Germinal center (tissue), 1 donor: Measurements from ENCODE around the gene MAPK11.

Experiments
- DNase-seq: peaks from one replicate; pipeline ENCODE4 v3.0.0; 2012; ENCODE audit warnings: mixed read lengths, low spot score

The MAPK11 gene

DNA sequence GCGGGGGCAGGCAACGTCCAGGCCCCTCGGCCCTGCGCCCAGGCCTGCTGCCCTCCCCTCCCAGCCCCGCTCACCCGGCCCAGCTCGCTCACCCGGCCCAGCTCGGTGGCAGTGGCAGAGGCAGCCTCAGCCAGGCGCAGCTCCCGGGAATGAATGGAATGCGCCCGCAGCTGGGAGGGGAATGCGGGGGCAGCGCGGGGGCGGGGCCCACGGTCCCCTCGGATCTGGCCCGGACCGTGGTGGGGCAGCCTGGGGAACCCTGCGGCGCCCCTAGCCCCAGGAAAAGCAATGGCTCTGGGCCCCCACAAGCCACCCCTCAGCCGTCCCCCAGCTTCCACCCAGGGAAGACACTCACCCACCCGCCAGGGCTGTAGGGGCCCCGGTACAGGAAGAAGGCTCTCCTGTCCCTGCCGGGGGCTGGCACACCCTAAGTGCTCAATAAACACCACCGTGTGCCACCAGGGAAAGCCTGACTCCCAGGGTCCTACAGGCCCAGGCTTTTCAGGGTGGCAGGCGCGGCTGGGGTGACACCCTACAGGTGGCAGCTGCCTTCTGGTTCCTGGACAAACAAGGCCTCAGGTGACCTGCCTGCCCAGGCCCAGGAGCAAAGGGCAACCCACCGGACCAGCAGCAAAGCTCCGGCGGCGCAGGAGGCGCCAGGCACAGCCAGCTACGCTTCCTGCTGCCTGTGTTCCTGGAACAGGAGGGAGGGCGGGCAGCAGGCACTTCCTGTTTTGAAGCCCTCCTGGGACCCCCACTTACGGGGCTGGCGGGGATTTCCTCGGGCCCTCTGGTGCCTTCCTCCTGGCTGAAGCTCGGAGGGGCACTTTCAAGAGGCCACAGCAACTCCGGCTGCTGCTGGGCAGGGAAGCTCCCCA, 23.5 kb upstream of the MAPK11 start:
- DNase-seq: peak; percentile 66

DNA sequence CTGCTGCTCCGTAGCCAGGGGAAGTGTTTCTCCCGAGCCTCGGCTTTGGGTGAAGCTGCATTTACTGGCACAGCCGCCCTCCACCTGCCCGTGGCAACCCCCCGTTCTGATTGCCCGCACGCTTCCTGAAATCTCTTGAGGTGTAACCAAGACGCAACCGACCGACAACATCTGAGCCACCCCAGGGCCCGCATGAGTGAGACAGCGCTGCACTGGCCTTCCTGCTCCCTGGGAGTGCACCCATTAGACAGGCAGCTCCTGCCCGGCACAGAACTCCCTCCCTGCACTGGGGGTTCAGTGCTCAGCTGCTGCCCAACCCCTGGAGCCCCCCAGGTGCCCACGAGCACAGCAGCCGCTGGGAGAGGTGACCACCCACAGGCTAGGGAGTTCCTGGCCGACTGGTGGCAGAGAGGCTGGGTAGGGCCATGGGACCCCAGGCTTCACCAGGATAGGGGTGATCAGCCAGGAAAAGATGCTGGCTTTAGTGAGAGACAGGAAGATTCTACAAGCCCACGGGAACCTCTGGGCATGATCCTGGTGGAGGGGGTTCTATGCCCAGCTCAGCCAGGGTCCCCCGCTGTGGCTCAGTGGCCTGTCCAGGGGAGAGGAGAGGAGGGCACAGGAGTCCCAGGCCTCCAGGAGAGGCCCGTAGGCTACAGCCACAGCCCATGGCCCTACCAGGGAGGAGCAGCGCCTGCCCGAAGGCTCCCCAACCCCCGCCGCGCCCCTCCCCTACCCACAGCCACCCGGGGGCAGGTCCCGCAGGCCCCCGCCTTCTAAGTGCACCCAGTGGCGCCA, 22.7 kb upstream of the MAPK11 start:
- peak; percentile 76 for DNase-seq

DNA sequence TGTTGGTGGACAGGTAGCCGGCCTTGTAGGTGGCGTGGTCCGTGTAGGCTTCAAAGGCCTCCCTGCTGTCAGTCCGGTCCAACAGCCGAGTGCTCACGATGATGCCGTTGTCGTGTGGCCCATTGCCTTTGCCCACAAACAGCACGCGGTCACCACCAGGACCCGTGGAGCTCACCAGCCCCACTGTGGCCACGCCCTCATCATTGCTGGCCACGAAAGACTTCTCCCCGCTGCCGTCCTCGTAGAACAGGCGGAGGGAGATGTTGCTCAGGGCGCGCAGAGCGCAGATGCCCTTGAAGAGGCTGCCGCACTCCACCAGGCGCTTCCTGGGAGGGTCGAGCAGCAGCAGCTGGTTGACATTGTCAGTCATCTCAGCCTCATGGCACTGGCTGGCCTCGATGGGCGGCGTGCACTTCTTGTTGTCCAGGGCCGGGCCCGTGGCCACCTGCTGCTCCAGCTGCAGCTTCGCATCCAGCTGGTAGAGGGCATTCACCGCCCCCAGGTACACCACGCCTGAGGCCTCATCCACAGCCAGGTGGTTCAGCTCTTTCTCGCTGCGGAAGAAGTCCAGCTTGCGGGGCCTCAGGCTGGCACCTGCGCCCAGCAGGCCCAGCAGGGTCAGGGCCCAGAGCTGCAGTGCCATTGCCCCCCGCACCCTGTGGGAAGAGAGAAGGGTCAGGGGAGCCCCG, 19.9 kb upstream of the MAPK11 start:
- no peak for DNase-seq

DNA sequence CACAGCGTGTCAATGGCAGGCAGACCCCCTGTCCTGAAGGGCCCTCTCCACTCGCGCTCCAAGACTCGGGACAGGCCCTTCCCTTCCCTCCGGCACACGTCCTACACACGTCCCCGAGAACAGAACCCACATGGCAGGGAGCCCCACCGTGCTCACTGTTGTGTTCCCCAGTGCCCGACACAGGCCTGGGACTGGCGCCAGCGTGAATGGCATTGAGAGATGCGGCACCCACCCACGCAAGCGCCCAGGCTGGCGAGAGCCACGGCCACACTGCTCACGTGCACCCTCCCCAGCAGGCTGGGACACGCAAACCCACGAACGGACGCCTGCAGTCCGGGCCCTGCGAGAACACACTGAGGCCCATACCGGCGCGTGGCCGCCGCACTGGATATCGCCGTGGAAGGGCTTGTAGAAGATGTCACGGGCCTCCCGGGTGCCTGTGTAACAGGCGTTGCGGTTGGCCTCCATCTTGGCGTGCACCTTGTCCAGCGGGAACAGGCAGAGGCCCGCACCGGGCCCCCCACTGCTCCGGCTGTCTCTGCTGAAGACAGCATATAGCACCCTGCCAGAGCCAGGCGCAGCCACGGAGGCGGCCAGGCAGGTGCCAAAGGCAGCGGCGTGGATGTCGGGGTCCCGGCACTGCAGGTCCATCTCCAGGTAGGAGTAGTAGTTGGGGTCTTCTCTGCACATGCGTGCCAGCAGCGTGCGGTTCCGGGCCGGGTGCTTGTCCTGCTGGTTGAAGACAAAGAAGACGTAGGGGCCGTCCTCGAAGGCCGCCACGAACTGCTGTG, 19.2 kb upstream of the MAPK11 start:
- no peak for DNase-seq

DNA sequence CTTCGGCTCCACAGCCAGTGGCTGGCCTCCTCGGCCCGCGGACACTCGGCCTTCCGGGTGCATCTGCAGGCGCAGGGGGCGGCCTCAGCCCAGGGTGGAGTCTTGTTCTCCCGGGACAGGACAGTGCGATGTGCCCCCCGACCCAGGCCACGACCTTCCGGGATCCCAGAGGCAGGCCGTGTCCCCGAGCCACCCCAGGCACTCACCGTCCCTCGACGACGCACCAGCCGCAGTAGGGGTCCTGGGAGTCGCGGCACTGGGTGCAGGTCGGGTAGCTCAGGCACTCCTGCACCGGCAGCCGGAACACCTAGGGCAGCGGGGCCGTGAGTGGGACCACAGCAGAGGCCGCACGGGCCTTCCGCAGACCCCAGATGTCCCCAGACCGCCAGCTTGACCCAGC, 17.6 kb upstream of the MAPK11 start:
- DNase-seq: no peak

DNA sequence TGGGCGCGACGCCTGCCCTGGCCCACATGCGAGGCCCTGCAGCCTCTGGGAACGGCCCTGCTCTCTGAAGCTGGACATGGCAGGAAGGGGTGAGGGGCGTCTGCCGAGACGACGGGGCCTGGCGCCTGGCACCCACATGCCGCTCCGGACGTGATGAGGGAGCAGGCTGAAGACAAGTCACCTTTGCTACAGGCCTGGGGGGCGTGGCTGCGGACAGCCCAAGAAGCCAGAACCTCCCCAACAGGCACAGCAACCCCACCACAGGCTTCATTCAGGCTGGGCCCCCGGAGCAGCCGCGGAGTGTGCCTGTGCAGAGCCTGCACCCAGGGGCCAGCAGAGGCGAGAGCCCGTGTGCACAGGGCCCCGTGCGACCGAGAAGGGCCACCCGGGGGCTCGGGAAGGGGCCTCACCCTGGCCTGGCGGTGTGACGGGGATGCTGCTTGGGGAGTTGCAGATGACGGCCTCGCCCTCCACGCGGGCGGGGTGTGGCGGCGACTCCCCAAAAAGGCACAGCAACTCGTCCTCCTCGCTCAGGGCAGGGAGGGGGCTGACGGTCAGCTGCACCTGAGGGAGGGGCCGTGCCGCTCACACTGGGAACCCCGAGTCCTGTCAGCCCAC, 16.6 kb upstream of the MAPK11 start:
- no peak for DNase-seq

DNA sequence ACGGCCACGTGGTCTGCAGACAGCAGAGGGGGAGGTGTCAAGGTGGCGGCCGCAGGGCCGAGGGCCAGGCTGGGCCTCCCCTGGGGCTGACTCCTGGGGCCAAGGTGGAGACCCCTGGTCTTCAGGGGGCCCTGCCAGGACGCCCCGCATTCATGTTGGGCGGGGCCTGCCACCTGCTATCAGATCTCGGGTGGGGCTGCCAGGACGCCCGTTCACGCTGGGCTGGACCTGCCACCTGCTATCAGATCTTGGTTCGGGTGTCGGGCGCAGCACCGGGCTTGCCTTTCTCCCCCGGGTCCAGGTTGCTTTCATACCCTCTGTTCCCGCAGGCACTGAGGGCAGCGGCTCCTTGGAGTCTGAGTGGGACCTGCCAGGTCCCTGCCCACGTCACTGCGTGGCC, 16.1 kb upstream of the MAPK11 start:
- DNase-seq: no peak

DNA sequence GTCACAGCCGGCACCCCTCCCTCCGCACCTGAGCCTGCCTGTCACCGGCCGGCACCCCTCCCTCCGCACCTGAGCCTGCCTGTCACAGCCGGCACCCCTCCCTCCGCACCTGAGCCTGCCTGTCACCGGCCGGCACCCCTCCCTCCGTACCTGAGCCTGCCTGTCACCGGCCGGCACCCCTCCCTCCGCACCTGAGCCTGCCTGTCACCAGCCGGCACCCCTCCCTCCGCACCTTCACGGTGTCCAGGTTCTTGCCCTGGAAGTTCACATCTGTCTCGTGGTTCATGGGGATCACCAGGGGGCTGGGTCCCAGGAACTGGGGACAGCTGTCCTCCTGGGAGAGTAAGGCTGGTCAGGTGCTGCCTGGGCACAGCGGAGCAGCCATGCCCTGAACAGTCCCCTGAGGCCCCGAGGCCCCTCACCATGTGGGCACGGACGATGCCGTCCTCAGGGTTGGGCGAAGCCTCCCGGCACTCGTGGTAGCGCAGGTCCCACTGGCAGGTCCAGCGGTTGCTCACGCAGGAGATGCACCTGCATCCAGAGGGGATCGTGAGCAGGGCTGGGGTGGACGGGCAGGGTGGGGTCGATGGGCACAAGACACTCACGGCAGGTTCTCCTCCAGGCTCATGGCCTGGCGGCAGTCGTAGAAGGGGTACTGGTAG, 15.5 kb upstream of the MAPK11 start:
- DNase-seq: no peak

DNA sequence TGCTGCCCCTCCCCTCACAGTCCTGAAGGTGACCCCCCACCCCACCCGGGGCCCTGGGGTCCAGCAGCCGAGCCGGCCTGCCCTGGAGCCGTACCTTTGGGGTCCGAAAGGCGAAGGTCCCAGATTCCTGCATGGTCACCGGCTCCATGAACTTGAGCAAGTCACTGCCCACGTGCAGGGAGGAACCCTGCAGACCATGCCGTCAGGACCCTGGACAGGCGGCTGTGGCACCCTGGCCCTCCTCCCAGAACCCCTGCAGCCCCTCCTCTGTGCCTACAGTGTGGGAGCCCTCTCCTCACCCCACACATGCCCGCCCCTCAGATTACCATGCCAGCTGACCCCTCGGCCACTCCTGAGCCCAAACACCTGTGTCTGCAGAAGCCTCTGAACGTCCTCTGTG, 14.3 kb upstream of the MAPK11 start:
- DNase-seq: no peak

DNA sequence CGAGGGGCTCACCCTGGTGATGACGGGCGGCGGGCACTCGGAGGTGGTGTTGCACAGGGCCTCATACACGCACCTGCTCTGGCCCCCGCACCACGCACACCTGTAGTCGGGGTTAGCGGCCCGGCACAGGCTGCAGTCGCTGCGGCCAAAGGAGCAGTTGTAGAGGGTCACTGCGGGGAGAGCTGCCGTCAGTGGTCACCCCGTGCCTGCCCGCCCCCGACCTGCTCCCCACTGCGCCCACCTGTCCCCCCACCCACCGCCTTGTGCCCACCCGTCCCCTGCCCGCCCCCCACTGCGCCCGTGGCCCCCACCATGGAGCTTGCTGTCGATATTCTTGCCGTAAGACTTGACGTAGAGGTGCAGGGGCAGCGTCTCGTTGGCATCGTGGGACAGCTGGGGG, 13.6 kb upstream of the MAPK11 start:
- no peak for DNase-seq

DNA sequence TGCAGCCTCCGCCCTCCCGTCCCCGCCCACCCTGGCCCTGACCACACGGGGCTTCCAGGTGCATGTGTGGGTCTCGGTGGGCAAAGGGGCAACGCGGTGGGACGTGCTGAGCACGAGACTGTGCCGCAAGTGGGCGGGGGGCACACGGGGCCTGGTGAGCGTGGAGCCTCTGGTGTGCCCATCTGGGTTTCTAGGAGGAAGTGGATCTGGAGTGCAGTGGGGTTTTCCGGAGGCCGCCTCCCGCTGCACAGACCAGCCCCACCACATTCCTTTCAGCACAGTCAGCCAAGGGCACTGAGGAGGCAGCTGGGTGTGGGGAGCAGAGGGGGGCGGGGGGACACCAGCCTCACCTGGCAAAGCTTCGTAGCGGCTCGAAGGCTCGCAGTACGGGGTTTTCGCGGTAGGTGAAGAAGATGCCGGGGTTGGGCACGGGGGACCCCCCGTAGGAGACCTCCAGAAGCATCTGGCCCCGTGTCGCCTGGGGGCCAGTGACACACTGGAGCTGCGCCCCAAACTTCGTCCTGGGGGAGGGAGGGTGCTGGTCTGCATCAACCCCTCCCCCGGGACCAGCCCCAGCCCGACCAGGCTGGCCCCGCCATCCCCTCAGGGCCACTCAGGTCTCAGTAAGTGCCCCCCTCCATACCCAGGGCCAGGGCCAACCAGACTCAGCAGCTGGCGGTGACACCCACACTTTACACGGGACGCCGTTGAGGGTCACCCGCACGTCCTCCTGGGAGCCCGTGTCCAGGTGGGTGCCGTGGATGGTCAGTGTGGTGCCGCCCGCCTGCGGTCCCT, 12.4 kb upstream of the MAPK11 start:
- DNase-seq: no peak

DNA sequence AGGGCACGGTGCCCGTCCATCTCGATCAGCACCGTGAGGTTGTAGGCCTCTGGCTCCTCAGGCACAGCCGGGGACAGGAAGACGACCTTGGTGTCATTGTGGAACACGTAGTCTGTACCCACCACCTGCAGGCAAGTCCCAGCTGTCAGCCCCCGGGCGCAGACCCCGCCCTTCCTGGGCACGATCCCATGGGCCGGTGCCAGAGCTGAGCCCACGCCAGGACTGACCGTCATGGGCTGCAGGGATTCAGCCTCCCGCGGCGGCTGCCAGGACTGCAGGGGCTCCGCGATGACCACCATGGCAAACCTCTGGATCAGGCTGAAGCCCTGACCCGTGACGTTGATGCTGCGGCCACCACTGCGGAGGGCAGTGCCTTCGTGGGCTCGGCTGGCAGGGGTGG, 11.8 kb upstream of the MAPK11 start:
- no peak for DNase-seq

DNA sequence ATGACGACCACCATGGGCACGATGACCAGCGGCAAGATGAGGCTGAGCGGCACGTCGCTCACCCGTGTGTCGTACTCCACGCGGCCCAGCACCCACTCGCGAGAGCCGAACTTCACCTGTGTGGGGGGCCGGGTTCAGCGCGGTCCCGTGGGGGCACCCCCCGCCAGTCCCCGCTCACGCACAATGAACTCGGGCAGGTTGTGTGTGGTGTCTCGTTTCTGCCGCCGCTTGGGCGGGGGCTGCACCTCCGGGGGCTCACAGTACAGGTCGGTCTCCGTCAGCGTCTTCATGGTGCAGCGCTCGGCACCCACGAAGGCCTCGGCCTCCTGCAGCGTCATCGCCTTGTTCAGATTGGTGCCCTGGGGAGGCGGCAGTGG, 11.2 kb upstream of the MAPK11 start:
- DNase-seq: no peak

DNA sequence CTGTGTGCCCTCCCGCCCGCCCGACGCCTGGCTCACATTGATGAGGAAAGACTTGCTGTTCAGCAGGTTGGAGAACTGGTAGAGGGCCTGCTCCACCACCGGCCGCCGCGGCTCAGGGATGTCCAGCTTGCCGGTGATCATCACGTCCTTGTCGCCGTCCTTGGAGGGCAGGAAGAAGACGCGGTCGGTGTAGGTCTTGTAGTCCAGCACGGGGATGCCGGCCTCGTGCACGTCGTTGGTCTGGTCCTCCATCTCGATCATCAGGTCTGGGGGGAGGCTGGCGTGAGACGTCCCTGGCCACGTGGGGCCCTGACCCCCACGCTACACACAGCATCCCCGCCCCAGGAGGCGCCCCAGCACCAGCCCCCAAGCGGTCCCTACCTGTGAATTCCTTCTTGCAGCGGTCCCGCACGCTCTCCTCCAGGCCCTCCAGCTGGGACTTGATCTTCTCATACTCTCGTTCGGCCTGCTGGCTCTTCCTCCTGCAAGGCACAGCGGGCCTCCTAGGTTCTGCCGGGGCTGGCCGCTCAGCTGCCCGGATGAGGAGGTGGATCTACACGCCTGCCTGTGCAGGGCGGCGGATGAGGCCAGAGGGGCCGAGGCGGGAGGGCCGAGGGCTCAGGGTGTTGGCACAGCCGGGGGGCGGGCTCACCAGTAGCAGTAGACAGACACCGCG, 10.7 kb upstream of the MAPK11 start:
- no peak for DNase-seq

DNA sequence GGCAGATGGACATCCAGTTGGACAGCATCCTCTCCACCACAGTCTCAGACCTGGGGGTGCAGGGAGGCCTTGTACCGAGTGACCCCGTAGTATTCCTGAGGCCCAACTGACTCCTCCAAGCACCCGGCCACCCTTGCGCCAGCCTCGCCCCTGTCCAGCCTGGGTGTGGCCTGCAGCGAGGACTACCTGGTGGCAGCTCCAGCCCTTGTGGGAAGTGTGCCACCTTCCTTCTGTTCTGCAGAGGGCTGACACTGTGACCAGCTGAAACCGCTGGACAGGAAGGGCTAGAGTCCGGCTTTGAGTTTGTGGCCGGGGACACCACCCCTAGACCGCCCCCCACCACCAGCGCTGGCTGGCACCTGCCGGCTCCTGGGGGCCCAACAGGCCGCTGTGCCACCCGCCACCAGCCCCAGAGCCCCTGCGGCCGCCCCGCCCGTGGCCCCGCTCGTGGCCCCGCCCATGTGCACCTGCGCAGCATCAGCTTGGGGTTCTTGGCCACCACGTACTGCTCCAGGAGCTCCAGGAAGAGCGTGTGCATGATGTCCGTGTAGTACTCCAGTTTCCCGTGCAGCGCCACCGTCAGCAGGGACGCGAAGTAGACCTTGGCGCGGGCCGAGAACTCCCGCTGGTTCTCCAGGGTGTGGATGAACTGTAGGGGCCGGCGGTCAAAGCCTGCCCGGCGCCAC, 10.0 kb upstream of the MAPK11 start:
- DNase-seq: no peak

DNA sequence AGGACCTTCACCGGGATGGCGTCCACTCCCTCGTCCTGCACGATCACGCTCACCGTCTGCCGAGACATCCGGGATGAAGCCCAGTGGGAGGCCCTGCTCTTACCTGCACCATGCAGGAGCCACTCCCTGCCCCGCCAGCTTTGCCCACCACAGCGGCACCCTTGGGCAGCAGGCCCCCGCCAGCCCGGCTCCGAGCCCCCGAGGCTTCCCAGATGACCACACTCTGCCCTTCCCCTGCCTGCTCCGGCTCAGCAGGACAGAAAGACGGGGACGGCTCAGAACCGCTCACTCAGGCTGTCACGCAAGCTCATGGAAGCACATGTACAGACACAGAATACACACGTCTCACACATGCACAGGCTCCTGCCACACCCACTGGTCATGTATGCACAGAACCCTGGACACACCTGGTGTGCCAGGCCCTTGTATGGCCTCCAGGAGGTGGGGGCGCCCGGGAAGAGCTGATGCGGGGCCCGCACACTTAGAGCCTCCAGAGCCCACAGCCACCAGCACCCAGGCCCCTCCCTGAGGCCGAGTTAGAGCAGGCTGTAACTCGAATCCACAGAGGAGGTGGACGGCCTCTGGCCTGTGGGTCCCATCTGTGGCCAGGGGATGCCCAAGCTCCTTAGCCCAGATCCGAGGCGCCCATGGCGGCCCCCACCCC, 8.9 kb upstream of the MAPK11 start:
- DNase-seq: no peak

DNA sequence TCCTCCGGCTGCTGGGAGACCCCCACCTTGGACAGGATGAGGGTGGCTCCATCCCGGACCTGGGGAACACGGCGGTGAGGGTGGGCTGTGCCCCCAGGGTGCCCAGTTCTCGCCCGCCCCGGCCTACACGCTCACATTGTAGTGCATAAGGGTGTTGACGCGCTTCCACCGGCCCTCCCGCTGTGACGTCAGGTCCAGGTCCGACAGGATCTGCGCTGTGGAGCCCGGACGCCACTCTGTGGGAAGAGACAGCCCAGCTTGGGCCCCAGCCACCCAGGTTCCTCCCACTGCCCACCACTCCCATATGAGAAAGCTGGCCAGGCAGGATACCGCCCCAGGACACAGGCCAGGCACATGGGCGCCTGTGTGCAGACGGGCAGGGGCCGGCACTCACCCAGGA, 8.3 kb upstream of the MAPK11 start:
- no peak for DNase-seq

DNA sequence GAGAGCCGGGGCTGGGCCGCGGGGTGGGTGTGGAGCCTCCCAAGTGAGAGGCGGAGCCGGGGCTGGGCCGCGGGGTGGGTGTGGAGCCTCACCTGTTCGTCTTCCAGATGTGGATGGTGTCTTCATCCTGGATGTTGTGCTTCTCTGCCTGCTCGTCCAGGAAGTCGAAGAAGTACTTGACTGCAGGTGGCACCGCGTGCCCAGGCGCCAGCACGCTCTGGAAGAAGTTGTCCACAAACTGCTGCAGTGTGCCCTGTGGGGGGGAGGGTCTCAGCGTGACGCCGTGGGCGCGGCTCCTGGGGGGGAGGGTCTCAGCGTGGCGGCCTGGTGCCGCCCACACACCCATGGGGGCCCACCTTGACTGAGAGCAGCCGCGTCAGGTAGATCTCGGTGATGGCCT, 7.6 kb upstream of the MAPK11 start:
- DNase-seq: no peak
